DOHH2 (cell line): ENCODE measurements around the gene CHRM1.

Experiments
- H3F3A ChIP-seq: fragments of 200-600 bp; sonication (generic), shearing (Covaris generic); 2 replicates; pipeline ENCODE4 v1.6.0; 2016; ENCODE audit warnings: antibody characterized with exemption, mild to moderate bottlenecking; ENCODE audit not compliant: control insufficient read depth, insufficient read depth
- H3K27ac ChIP-seq: fragments of 200-600 bp; sonication (generic); 2 replicates; pipeline ENCODE4 v1.5.1; 2014; ENCODE audit warnings: low read depth, mild to moderate bottlenecking, low read length, moderate library complexity
- H3K27me3 ChIP-seq: fragments of 200-600 bp; sonication (generic); 2 replicates; pipeline ENCODE4 v1.6.1; 2014; ENCODE audit warnings: mild to moderate bottlenecking, low read length, mixed read lengths; ENCODE audit not compliant: control insufficient read depth
- H3K36me3 ChIP-seq: fragments of 200-600 bp; sonication (generic); 2 replicates; pipeline ENCODE4 v1.6.1; 2014; ENCODE audit warnings: mild to moderate bottlenecking, low read length, moderate library complexity, mixed read lengths; ENCODE audit not compliant: control insufficient read depth
- H3K4me1 ChIP-seq: fragments of 200-600 bp; sonication (generic); 2 replicates; pipeline ENCODE4 v1.6.1; 2014; ENCODE audit warnings: mild to moderate bottlenecking, low read length, mixed read lengths; ENCODE audit not compliant: control insufficient read depth
- H3K4me2 ChIP-seq: fragments of 200-600 bp; sonication (generic); 2 replicates; pipeline ENCODE4 v1.6.0; 2014; ENCODE audit warnings: mild to moderate bottlenecking, low read length, moderate library complexity
- H3K4me3 ChIP-seq: fragments of 200-600 bp; sonication (generic); 2 replicates; pipeline ENCODE4 v1.5.1; 2014; ENCODE audit warnings: mild to moderate bottlenecking, low read length, mixed read lengths
- H3K79me2 ChIP-seq: fragments of 200-600 bp; sonication (generic); 2 replicates; pipeline ENCODE4 v1.6.1; 2014; ENCODE audit warnings: mild to moderate bottlenecking, low read length, mixed read lengths; ENCODE audit not compliant: control insufficient read depth
- H3K9me2 ChIP-seq: fragments of 200-600 bp; sonication (generic); replicated peaks from 2 replicates; pipeline ENCODE4 v1.6.1; 2014; ENCODE audit warnings: mild to moderate bottlenecking, low read length, mixed read lengths; ENCODE audit not compliant: control insufficient read depth
- H3K9me3 ChIP-seq: fragments of 200-600 bp; sonication (generic); 2 replicates; pipeline ENCODE4 v1.6.1; 2014; ENCODE audit warnings: antibody characterized with exemption, low read length, mixed read lengths; ENCODE audit not compliant: control insufficient read depth, insufficient read depth
- H4K20me1 ChIP-seq: fragments of 200-600 bp; sonication (generic); 2 replicates; pipeline ENCODE4 v1.6.0; 2014; ENCODE audit warnings: low read depth, mild to moderate bottlenecking, antibody characterized with exemption, low read length, moderate library complexity; ENCODE audit not compliant: control insufficient read depth, insufficient read depth
- CTCF ChIP-seq: fragments of 200-600 bp; sonication (generic); IDR thresholded peaks from one replicate; pipeline ENCODE4 v1.5.1; 2014; ENCODE audit warnings: antibody characterized with exemption, mild to moderate bottlenecking, low read depth, low read length; ENCODE audit not compliant: poor library complexity, severe bottlenecking
- EZH2phosphoT487 ChIP-seq: fragments of 200-600 bp; sonication (generic); IDR thresholded peaks from 2 replicates; pipeline ENCODE4 v1.6.1; 2017; ENCODE audit warnings: borderline replicate concordance, mild to moderate bottlenecking, antibody characterized with exemption, low read length, moderate library complexity, mixed read lengths

The CHRM1 gene

GRCh38 chr11:62921201-62921572, at the start of gene CHRM1:
Gene CHRM1 (minus strand): TSS chr11:62921363. CDS start chr11:62911100, 10,263 bp downstream.
- no peak for TF ChIP-seq EZH2phosphoT487
- TF ChIP-seq CTCF, result no peak
- no peak within 1 kb of the TSS for H3K4me3 ChIP-seq
- no peaks in the 10 kb centered on the region for H3K9me2 ChIP-seq
- no peaks in the 10 kb centered on the region for H3F3A ChIP-seq
- no peak within 1 kb of the TSS for H3K4me2 ChIP-seq
- no peaks in the 10 kb centered on the region for H3K36me3 ChIP-seq
- H3K27ac ChIP-seq, result no peak within 1 kb of the TSS
- no peaks in the 10 kb centered on the region for H3K9me3 ChIP-seq
- H3K4me1 ChIP-seq, result peaks cover 13% of the 10 kb centered on the region
- peaks cover 32% of the 10 kb centered on the region for H3K27me3 ChIP-seq
- H3K79me2 ChIP-seq, result no peaks in the 10 kb centered on the region
- no peaks in the 10 kb centered on the region; the same call in 1 of the 2 replicates for H4K20me1 ChIP-seq

GRCh38 chr11:62965574-62965973, 44.4 kb upstream of the CHRM1 start:
- Histone ChIP-seq H3K4me1 (no peaks in the 10 kb centered on the region), H3K36me3 (no peaks in the 10 kb centered on the region), H3K4me3 (no peak overlapping the region), H3K27me3 (0 out of 2 replicates have a peak, but pooled peaks cover 3% of the 10 kb centered on the region), H3K9me2 (no peaks in the 10 kb centered on the region), H3K27ac (no peak overlapping the region), H3K4me2 (no peak overlapping the region), H3F3A (no peaks in the 10 kb centered on the region), H3K9me3 (no peaks in the 10 kb centered on the region), H3K79me2 (no peaks in the 10 kb centered on the region), H4K20me1 (no peaks in the 10 kb centered on the region)
- TF ChIP-seq EZH2phosphoT487 (no peak), CTCF (no peak)

- TF ChIP-seq CTCF (no peak), EZH2phosphoT487 (no peak)
- H3K27ac ChIP-seq, result no peak overlapping the region
- no peaks in the 10 kb centered on the region for H3K4me1 ChIP-seq
- no peak overlapping the region for H3K4me2 ChIP-seq
- H3F3A ChIP-seq, result no peaks in the 10 kb centered on the region
- no peak overlapping the region for H3K4me3 ChIP-seq
- H3K79me2 ChIP-seq, result no peaks in the 10 kb centered on the region
- no peaks in the 10 kb centered on the region for H3K27me3 ChIP-seq
- no peaks in the 10 kb centered on the region for H3K36me3 ChIP-seq
- H3K9me2 ChIP-seq, result no peaks in the 10 kb centered on the region
- H4K20me1 ChIP-seq, result no peaks in the 10 kb centered on the region
- no peaks in the 10 kb centered on the region for H3K9me3 ChIP-seq
Observed at GRCh38 chr11:62962391-62962790, 41.2 kb upstream of the CHRM1 start.
